Neural progenitor cell (in vitro differentiated cells): ENCODE measurements around the gene ARPC4.
"Not testable (repeated sequence)": the region's sequence is repeated elsewhere in the genome, so short reads cannot be mapped to it uniquely, and the experiment has no call there.

Source experiments
- EZH2phosphoT487 ChIP-seq: fragments of 200-600 bp; sonication (generic); IDR thresholded peaks from 2 replicates; pipeline ENCODE4 v1.6.1; 2017; ENCODE audit warnings: antibody characterized with exemption
- TF ChIP-seq, protein P1 (sequence below): fragments of 200-600 bp; sonication (generic); IDR thresholded peaks from 2 replicates; pipeline ENCODE4 v1.5.1; 2017; ENCODE audit warnings: antibody characterized with exemption, mild to moderate bottlenecking

- TF ChIP-seq, protein P1, sequence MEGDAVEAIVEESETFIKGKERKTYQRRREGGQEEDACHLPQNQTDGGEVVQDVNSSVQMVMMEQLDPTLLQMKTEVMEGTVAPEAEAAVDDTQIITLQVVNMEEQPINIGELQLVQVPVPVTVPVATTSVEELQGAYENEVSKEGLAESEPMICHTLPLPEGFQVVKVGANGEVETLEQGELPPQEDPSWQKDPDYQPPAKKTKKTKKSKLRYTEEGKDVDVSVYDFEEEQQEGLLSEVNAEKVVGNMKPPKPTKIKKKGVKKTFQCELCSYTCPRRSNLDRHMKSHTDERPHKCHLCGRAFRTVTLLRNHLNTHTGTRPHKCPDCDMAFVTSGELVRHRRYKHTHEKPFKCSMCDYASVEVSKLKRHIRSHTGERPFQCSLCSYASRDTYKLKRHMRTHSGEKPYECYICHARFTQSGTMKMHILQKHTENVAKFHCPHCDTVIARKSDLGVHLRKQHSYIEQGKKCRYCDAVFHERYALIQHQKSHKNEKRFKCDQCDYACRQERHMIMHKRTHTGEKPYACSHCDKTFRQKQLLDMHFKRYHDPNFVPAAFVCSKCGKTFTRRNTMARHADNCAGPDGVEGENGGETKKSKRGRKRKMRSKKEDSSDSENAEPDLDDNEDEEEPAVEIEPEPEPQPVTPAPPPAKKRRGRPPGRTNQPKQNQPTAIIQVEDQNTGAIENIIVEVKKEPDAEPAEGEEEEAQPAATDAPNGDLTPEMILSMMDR, result peak; percentile 71
- TF ChIP-seq EZH2phosphoT487, result not testable (repeated sequence)
Measured at GRCh38 chr3:9848860-9849259, 56.0 kb downstream of the ARPC4 start.
